HG03139 (cell line): ENCODE results near the gene IL6.
"Not testable (repeated sequence)": the region's sequence is repeated elsewhere in the genome, so short reads cannot be mapped to it uniquely, and the experiment has no call there.

Source experiments
- ATAC-seq: cut with Tn5 transposase; IDR thresholded peaks from one replicate; pipeline ENCODE4 v1.9.1; 2021; ENCODE audit not compliant: unreplicated experiment

Gene IL6

DNA sequence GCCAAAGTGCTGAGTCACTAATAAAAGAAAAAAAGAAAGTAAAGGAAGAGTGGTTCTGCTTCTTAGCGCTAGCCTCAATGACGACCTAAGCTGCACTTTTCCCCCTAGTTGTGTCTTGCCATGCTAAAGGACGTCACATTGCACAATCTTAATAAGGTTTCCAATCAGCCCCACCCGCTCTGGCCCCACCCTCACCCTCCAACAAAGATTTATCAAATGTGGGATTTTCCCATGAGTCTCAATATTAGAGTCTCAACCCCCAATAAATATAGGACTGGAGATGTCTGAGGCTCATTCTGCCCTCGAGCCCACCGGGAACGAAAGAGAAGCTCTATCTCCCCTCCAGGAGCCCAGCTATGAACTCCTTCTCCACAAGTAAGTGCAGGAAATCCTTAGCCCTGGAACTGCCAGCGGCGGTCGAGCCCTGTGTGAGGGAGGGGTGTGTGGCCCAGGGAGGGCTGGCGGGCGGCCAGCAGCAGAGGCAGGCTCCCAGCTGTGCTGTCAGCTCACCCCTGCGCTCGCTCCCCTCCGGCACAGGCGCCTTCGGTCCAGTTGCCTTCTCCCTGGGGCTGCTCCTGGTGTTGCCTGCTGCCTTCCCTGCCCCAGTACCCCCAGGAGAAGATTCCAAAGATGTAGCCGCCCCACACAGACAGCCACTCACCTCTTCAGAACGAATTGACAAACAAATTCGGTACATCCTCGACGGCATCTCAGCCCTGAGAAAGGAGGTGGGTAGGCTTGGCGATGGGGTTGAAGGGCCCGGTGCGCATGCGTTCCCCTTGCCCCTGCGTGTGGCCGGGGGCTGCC, at the start of gene IL6:
Gene IL6 (plus strand): TSS at position 294 of the 807 bp plus-strand sequence. CDS start 63 bp downstream, at position 357.
- ATAC-seq: no peak

DNA sequence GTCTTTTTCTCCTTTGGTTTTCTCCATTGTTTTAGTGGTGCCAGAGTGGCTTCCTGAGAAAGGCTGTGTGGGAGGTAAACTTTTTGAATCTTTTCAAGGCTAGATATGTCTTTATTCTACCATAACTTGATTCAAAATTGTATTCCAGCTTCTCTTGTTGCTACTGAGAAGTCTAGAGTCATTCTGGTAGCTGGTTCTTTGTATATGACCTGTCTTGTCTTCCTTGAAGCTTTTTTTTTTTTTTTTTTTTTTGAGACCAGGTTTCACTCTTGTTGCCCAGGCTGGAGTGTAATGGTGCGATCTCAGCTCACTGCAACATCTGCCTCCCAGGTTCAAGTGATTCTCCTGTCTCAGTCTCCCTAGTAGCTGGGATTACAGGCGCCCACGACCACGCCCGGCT, 49.7 kb upstream of the IL6 start:
- ATAC-seq: not testable (repeated sequence)

DNA sequence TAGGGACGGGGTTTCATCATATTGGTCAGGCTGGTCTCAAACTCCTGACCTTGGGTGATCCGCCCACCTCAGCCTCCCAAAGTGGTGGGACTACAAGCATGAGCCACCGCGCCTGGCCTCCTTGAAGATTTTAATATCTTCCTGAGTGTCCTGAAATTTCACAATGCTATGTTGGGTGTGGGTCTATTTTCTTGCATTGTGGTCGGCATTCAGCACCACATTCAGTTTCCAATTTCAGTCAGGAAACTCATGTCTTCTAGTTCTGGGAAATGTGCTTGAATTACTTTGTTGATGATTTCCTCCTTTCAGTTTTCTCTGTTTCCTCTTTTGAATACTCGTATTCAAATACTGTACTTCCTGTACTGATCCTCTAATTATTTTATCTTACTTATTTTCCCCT, 49.3 kb upstream of the IL6 start:
- no peak for ATAC-seq

DNA sequence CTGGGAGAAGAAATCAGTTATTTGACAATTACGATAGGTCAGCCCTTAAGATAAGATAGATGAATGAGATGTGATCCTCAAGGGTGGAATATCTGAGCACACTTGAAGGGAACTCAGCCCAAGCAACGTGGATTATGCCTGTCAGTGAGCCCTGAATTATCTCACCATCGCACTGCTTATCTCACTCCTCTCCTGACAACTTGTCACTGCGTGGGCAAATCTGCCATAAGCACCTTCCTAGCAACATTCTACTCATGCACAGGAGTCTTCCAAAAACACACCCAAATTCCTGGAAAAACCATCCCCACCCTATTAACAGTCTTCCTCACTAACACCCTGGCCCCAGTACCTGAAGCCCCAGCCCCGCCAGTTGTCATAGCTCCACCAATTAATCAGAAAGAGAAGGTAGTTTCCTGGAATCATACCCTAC, 46.5 kb upstream of the IL6 start:
- ATAC-seq: no peak

DNA sequence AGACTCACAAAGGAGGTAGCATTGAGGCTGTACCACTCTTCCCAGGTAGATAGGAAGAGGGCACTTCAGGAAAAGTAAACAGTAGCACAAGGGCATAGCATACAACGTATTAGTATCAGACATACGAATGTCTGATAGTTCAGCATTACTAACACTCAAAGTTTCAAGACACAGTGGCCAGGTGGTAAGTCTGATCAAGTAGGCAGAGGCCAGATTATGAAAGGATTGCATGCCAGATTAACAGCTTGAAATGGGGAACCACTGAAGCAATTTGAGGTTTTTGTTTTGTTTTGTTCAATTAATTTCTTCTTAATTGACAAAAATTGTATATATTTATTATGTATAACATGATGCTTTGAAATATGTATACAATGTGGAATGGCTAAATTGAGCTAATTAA, 45.7 kb upstream of the IL6 start:
- no peak for ATAC-seq

DNA sequence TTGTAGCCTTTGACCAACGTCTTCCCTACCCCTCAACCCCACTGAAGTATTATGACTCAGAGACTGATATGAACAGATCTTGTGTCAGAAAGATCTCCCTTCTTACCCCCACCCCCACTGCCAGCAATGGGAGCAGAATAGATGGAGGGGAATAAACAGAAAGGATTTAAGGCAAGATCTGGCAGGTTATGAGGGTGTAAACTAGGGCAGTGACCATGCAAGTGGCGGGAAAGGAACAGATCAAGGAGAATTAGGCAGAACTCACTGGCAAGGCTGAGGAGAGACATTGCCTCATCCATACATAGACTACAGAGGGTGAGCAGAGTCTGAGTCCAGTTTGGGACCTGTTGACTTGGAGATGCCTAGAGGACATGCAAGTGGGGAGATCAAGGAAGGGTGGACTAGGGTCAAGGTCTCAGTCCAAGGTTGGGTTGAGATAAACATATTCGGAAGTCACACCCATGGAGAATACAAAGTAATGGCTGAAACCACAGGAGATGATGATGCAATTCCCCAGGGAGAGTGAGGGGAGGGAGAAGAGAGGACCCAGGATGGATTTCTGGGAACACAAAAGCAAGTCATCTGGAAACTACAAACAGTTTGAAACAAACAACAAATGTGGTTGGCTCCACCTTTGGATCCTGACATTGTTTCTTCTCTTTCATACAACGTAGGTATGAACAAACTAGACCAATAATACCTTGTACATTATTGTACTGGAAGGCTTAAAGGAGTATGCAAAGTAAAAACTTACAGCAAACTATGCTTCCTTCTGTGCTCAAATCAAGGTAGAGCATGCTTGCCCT, 44.9 kb upstream of the IL6 start:
- no peak for ATAC-seq

DNA sequence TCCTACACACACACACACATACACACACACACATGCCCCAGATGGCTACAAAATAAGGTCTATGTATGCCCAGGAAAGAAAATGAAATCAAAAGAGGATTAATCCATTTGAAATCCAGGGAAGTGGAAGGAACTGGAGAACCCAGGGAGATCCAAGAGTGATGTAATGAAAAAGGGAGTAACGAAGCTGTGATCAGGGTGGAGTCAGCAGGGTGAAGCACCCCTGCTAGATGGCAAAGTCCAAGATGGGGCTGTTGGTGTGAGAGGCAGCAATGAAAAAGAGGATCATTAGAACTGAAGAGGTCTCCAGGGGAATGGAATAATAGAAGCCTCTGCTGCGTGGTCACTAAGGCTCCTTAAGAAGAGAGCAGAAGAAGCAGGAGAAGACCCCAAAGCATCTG, 43.6 kb upstream of the IL6 start:
- no peak for ATAC-seq

DNA sequence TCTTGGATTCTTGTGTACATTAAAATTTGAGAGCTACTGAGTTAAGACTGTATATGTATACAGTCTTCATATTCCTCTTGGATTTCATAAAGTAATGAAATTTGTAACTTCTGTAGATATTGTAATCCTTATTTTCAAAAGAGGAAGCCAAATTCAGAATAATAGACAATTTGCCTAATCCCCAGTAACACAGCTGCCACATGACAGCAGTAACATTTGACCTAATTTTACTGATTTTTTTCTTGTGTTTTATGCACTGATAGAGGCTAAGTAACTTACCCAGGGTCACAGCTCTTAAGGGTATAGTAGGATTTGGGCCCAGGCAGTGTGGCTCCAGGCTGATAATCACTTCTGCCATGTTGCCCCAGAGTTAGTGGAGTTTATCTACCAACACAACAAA, 40.4 kb upstream of the IL6 start:
- ATAC-seq: no peak

DNA sequence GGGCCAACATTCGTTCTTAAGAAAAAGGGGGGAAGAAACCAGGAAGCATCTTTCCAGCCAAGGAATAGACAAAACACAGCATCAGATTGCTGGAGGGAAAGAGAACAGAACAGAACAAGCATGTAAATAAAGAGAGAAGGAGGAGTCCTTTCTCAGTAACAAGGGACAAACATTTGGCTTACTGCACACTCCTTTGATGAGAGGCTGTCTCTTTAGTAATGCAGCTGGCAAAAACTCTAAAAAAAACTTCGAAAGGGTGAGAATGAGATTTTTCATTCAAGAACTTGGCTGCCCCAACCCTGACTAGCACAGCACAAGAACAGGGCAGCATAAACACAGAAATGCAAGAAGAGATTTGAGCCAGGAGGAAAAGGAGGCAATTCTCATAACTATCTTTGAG, 38.9 kb upstream of the IL6 start:
- no peak for ATAC-seq

DNA sequence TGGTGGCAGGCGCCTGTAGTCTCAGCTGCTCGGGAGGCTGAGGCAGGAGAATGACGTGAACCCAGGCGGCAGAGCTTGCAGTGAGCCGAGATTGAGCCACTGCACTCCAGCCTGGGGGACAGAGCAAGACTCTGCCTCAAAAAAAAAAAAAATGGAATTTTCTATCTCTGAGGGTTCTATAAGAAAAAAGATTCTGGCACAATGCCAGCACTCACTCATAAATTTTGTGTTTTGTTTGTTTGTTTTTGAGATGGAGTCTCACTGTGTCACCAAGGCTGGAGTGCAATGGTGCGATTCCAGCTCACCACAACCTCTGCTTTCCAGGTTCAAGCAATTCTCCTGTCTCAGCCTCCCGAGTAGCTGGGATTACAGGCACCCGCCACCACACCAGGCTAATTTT, 38.1 kb upstream of the IL6 start:
- ATAC-seq: not testable (repeated sequence)

DNA sequence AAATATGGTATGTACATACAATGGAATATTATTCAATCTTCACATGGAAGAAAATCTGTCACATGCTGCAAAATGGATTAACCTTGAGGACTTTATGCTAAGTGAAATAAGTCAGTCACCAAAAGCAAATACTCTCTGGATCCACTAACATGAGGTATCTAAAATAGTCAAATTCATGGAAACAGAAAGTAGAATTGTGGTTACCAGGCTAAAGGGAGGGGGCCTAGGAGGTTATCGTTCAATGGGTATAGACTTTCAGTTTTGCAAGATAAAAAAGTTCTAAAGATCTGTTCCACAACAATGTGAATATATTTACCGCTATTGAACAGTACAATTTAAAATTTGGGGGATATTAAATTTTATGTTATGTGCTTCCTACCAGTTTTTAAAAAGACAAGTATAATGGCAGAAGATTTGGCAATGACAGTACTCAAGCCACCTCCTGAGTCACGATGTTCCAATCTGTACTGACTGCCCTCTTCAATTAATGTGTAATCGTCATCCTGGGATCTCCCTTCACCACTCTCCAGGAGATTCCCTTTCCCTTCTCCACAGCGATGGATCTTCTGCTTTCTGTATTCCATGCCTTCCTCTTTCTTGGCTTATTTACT, 32.3 kb upstream of the IL6 start:
- peak; percentile 45 for ATAC-seq

DNA sequence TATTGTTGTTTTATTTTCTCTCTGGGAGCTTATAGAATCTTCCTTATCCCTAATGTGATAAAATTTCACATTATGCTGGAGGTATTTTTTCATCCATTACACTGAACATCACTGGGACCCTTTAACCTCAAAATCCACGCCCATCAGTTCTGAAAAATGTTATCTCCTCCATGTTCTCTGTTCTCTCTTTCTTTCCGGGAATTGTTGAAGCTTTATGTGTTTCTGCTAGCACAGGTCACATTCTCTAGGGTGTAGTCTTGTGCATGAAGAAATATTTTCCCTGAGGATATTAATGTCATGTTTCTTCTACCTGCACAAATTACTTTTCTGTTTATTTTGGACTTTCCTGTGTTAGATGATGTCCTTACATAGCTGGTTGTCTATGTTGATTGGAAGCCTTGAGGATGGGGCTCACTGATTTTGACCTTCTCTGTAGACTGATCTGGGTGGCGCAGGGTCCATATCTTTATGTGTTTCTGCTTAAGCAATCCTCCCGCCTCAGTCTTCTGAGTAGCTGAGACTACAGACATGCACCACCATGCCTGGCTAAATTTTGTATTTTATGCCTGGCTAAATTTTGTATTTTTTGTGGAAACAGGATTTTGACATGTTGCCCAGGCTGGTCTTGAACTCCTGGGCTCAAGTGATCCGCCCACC, 31.4 kb upstream of the IL6 start:
- no peak for ATAC-seq

DNA sequence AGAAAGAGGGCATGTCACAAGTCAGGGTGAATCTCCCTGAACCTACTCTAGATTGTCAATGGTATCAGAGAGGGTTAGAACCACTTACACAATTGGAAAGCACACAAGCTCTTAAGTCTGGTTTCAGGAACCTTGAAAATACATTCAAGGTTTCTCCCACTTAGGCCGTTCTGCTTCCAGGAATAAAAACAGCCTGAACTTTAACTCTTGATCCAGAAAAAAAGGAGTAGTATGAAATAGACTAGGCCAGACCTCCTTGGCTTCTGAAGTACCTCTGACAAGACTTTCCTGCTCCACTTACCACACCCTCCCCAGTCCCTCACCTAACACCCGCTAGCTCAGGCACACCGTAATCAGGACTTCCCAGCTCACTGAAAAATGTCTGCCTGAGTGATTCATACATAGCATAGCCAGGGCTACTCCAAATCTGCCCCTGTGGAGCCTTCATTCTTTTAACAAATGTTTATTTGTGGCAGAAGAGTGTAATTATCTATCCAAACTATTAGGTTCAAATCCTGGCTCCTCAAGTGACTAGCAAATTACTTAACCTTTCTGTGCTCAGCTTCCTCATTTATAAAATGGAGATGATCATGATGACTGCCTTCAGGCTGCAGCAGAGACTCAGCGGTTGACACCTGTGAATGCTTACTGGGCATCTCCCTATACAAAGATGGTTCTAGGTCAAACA, 30.3 kb upstream of the IL6 start:
- ATAC-seq: no peak

DNA sequence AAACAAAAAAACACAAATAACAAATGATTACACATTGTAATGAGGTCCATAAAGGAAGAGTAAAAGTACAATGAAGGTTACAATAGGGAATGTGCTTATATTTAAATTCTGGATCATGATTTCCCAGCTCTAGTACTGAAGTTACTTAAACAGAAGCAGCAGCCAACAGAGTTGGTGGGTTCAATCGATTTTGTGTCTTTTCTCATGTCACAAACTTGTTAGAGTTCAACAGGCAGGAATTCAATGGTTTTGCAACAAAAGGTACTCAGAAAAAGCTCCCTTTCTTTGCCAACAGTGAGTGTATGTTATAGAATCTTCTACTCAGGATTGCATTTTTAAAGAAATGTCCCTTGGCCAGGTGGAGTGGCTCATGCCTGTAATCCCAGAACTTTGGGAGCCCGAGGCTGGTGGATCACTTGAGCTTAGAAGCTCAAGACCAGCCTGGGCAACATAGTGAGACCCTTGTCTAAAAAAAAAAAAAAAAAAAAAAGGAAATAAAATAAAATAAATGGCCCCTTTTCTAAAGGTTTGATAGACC, 29.6 kb upstream of the IL6 start:
- ATAC-seq: no peak

DNA sequence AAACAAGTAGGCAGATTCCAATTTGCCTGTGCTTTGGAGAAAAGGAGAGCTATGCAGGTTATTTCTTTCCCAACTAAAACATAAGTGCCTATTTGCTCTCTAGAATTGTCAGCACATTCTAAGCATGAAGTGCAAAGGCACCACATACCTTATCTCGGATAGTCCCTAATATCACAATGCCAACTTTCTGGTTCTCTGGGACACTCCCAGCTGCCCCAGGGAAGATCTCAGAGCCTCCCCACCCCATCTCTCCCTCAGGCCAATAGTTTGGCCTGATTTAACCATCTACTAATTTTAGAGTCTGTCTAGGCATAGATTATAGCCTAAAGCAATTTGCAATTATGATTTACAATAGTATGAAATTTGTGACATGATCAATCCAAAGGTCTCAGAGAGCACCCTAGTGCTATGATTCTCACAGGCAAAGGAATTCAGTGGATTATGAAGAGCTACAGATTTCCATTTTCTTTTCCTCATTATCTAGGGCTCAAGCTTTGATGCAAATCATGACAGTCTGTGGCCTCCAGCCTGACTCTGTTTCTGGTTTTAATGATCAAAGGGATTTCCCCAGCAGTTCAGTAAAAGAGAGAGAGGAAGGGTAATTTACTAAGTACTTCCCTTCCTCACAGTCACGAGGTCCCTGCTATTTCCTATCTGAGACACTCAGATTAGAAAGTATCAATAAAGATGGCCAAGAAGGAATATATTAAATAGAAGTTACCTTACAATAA, 29.0 kb upstream of the IL6 start:
- ATAC-seq: peak; percentile 69

DNA sequence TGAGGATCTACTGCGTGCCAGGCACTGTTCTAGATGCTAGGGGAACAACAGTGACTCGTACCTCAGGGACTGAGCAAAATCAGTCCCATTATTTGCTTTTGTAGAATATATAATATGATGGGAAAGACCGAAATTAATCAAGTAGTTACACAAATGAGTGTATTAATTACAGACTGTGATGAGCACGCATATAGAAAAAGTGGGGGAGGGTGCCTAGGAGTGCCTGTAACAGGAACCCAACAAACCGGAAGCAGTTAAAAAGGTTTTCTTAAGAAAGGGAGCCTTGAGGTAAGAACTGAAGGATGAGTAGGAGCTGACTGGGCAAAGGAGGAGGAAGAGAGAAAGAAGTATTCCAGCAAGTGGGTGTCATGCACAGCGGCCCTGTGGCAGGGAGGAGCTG, 28.2 kb upstream of the IL6 start:
- ATAC-seq: no peak

DNA sequence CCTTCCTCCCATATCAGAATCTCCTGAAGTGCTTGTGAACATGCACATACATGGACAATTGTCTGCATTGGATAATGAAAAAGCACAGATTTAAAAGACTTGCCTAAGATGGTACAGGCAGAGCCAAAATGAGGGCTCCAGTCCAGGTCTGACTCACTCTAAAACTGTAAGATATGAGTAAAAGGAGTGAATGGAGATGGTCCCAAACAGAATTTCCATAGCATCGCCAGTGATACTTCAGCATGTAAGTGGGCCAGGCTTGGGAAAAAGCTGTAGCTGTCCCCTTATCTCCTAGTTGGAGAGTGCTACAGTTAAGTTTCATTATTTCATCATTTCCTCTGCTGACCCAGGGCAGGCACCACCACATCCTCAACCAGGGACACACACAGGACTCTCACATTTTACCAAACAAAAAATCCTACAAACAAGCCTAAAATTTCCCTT, 26.4 kb upstream of the IL6 start:
- no peak for ATAC-seq

DNA sequence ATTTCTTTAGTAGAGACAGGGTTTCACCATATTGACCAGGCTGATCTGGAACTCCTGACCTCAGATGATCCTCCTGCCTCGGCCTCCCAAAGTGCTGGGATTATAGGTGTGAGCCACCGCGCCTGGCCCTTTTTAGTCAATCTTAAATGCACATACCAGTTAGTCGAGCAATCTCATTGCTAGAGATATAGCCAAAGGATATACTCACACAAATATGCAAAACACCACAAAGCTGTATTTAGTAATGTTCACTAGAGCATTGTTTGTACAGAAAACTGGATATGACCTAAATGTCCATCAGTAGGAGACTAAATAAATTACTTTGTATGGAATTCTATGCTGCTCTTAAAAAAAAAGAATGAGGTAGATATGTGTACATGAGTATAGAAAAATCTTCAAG, 24.5 kb upstream of the IL6 start:
- ATAC-seq: no peak

DNA sequence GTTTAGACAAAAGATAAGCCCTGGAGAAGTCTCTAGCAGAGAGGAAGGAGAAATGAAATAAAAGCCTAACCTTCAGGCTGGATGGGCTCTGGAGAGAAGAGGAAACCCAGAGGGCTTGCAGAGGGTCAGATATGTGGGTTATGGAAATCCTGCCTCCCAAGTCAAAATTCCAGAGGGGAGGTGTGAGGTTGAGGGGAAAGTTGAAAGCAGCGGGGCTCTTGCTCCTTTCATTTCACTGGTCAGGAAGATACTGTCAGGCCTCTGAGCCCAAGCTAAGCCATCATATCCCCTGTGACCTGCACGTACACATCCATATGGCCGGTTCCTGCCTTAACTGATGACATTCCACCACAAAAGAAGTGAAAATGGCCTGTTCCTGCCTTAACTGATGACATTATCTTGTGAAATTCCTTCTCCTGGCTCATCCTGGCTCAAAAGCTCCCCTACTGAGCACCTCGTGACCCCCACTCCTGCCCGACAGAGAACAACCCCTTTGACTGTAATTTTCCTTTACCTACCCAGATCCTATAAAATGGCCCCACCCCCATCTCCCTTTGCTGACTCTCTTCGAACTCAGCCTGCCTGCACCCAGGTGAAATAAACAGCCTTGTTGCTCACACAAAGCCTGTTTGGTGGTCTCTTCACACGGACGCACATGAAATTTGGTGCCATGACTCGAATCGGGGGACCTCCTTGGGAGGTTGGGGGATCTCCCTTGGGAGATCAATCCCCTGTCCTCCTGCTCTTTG, 23.7 kb upstream of the IL6 start:
- ATAC-seq: not testable (repeated sequence)
